DOHH2 (cell line): ENCODE measurements around the gene PNPO.

Experiments
- CTCF ChIP-seq: fragments of 200-600 bp; sonication (generic); IDR thresholded peaks from one replicate; pipeline ENCODE4 v1.5.1; 2014; ENCODE audit warnings: antibody characterized with exemption, mild to moderate bottlenecking, low read depth, low read length; ENCODE audit not compliant: poor library complexity, severe bottlenecking
- EZH2phosphoT487 ChIP-seq: fragments of 200-600 bp; sonication (generic); IDR thresholded peaks from 2 replicates; pipeline ENCODE4 v1.6.1; 2017; ENCODE audit warnings: borderline replicate concordance, mild to moderate bottlenecking, antibody characterized with exemption, low read length, moderate library complexity, mixed read lengths

- TF ChIP-seq CTCF: no peak
- TF ChIP-seq EZH2phosphoT487: no peak
These were observed 50.8 kb downstream of the PNPO start for GRCh38 chr17:47992216-47992615.
